Fibroblast of villous mesenchyme (primary cell): Measurements from ENCODE around the gene KRTAP10-12. TPM values are rescaled to one million over a fixed set of nuclear protein-coding genes. Genes with fewer than 3 reads are reported as not detected.
A peak's percentile ranks its signal among the peaks of the same experiment; 100 is the strongest.

ENCODE experiments used
- DNase-seq: peaks from one replicate; pipeline ENCODE4 v3.0.0-alpha.2; 2010; ENCODE audit warnings: low read depth
- H3K4me3 ChIP-seq: 2 replicates; pipeline ENCODE4 v1.5.1; 2011; ENCODE audit warnings: low read depth, mild to moderate bottlenecking, low read length
- CTCF ChIP-seq: IDR thresholded peaks from 2 replicates; pipeline ENCODE4 v1.5.1; 2012; ENCODE audit warnings: low read depth, mild to moderate bottlenecking, low read length; ENCODE audit not compliant: insufficient read depth
- small RNA-seq: library from RNA; depleted of rRNA; stranded (forward); fragments of <200 nt; gene quantifications from one replicate; pipeline ENCODE3, GENCODE V24; 2012
- total RNA-seq: library from RNA; depleted of rRNA; stranded (reverse); fragments of >200 nt; gene quantifications from 2 replicates; pipeline ENCODE4 v1.2.3, GENCODE V29; 2012

KRTAP10-12 gene
- total RNA-seq, 1 donor = not detected

GRCh38 chr21:44742418-44743153, 45.6 kb downstream of the KRTAP10-12 start:
- DNase-seq = peak; percentile 23
- TF ChIP-seq CTCF = peak; percentile 28
- no peak overlapping the region for H3K4me3 ChIP-seq

Small RNA genes within 50 kb of the gene (small RNA-seq; reads per million reads assigned to genes)
- not detected for gene KRTAP12-6P

Other genes with a start within 250 kb of the KRTAP10-12 start
- under 0.01 and 0.64 TPM in 2 replicates for gene LRRC3, start 241.7 kb upstream of the KRTAP10-12 start, total RNA-seq
- gene KRTAP10-1, start 157.0 kb upstream of the KRTAP10-12 start, total RNA-seq = not detected in 2 replicates
- not detected in 2 replicates for gene KRTAP10-2, start 145.7 kb upstream of the KRTAP10-12 start, total RNA-seq
- gene KRTAP10-3, start 138.4 kb upstream of the KRTAP10-12 start, total RNA-seq = not detected in 2 replicates
- gene KRTAP10-4, start 123.4 kb upstream of the KRTAP10-12 start, total RNA-seq = not detected in 2 replicates
- gene KRTAP10-5, start 116.6 kb upstream of the KRTAP10-12 start, total RNA-seq = not detected in 2 replicates
- not detected in 2 replicates for gene KRTAP10-6, start 104.7 kb upstream of the KRTAP10-12 start, total RNA-seq
- gene KRTAP10-7, start 96.6 kb upstream of the KRTAP10-12 start, total RNA-seq = not detected in 2 replicates
- gene KRTAP10-8, start 85.1 kb upstream of the KRTAP10-12 start, total RNA-seq = not detected in 2 replicates
- gene KRTAP10-9, start 70.1 kb upstream of the KRTAP10-12 start, total RNA-seq = not detected in 2 replicates
- gene KRTAP10-10, start 59.8 kb upstream of the KRTAP10-12 start, total RNA-seq = not detected in 2 replicates
- not detected in 2 replicates for gene KRTAP10-11, start 50.8 kb upstream of the KRTAP10-12 start, total RNA-seq
- not detected in 2 replicates for gene KRTAP12-4, start 42.5 kb upstream of the KRTAP10-12 start, total RNA-seq
- gene KRTAP12-3, start 39.2 kb upstream of the KRTAP10-12 start, total RNA-seq = not detected in 2 replicates
- not detected in 2 replicates for gene KRTAP12-2, start 30.2 kb upstream of the KRTAP10-12 start, total RNA-seq
- not detected in 2 replicates for gene KRTAP12-1, start 15.0 kb upstream of the KRTAP10-12 start, total RNA-seq
- under 0.01 TPM in 1 of 2 replicates, not detected in the other for gene TSPEAR, start 14.4 kb downstream of the KRTAP10-12 start, total RNA-seq
- gene UBE2G2, start 104.6 kb downstream of the KRTAP10-12 start, total RNA-seq = 86.7 and 88.5 TPM in 2 replicates
- gene SUMO3, start 120.9 kb downstream of the KRTAP10-12 start, total RNA-seq = 81.5 and 102 TPM in 2 replicates
- gene PTTG1IP, start 176.5 kb downstream of the KRTAP10-12 start, total RNA-seq = 201 and 245 TPM in 2 replicates
- gene ITGB2, start 223.7 kb downstream of the KRTAP10-12 start, total RNA-seq = under 0.01 and 0.43 TPM in 2 replicates
- gene SLX9, start 242.9 kb downstream of the KRTAP10-12 start, total RNA-seq = 12.1 and 16.4 TPM in 2 replicates